NCI-H345 (cell line): ENCODE data around the gene MSRB1.

Experiments used
- DNase-seq: peaks from one replicate; lab custom pipeline; 2025; lab: John Stamatoyannopoulos, UW

The MSRB1 gene

DNA sequence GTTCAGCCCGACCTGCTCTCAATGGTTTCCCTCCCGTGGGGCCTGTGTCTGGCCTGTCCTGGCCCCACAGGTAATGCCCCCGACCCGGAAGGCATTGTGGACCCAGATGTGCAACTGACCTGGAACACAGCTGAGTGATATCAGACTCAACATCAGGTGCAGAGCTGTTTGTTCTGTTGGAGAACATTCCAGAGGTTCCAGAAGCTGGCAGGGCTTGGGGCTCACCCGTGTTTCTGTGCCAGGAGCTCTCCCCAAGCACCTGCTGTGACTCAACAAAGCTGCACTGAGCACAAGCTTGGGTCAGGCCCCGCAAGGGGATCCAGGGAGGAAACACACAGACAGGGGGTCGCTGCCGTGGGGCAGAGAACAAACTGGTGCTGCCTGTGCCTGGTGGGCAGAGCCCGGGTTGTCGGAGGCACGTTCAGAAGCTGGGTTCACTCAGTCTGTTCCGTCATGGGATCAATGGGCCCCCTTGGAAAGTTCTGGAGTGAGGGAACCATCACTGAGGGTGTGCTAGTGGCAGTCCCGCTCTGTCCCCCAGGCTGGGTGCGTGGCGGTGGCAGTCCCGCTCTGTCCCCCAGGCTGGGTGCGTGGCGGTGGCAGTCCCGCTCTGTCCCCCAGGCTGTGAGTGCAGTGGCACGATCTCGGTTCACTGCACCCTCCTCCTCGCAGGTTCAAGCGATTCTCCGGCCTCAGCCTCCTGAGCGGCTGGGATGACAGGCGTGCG lies 46.9 kb downstream of the MSRB1 start:
- no peak for DNase-seq

DNA sequence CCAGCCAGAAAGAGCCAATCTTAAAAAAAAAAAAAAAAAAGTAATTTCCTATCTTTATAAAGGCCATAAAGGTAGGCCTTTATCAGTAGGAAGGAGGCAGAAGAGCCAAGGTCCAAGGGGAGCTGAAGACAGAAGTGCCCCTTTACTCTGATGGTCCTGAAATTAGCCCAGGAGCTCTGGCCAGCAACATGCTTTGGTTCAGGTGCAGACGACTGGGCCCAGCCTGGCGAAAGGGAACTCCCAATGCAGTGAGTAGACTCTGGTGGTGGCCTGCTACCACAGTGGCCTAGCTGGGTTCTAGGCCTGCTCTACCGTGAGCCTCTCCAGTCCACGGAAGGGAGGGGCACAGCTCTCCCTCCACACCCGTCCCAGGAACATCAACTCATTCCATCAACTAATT lies 47.9 kb downstream of the MSRB1 start:
- no peak for DNase-seq

DNA sequence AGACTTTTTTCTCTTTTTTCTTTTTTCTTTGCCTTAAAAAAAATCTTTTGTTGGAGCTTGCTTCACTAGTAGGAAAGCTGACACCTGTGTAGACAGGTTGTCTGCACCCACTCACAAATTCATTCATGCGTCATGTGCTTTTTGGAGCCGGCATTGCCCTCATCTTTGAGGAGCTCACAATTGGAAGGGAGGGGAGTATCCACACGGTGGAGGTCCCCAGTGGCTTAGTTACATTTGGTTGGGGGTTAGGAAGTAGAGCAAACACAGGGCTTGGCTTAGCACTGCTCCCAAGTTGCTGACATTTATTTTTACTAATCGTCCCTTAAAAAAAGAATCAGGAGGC lies 52.3 kb downstream of the MSRB1 start:
- peak; percentile 93 for DNase-seq

DNA sequence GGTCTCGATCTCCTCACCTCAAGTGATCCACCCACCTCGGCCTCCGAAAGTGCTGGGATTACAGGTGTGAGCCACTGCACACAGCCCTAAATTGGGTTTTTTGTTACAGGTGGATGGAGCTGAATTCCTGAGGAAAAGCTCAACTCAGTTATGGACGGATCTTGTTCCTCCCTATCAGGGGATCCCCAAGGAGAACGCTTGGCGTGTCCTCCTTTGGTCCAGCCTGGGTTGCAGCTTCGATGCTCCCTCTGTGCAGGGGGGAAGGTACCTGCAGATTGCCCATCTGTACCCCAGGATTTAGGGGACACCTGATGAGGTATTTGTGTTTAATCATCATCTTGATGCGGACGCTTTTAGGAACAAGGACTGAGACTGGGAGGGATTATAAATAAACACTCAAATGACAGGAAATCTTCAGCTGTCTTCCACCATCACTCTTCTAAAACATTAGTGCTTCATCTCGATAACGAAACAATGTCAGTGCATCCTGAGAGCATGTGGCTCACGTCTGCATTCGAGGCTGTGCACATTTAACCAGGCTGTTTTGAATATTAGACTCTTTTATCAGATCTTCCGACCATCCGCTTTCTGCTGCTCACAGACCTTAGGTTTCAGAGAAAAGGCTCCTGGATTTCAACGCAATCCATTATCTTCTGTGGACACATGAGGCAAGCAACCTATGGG lies 52.8 kb downstream of the MSRB1 start:
- peak; percentile 77 for DNase-seq
